Measurements from ENCODE around the gene DGLUCY.

- TF ChIP-seq EZH2 (IDR thresholded peaks at IDR 0.05; ENCODE audit: borderline replicate concordance, low read depth, low read length, severe bottlenecking) (no peak), CTCF (IDR thresholded peaks at IDR 0.05; ENCODE audit: borderline replicate concordance, extremely low read depth, low read length, poor library complexity, severe bottlenecking) (no peak)
Observed at GRCh38 chr14:91271639-91272038, 157.8 kb downstream of the DGLUCY start.

Measured in DND-41 (cell line).